HCT116 (cell line): Measurements from ENCODE around the gene FMN1. TPM values are rescaled to one million over a fixed set of nuclear protein-coding genes. Genes with fewer than 3 reads are reported as not detected.

Experiments
- ATAC-seq: fragments of 200-7000 bp; cut with Tn5 transposase; 2 replicates; pipeline ENCODE4 v1.9.1; 2020; ENCODE audit warnings: mild to moderate bottlenecking, moderate library complexity
- BruUV-seq: library from RNA; stranded (reverse); fragments of 400-500 nt; replicated peaks from 2 replicates; lab custom pipeline; 2021; lab: Mats Ljungman, UMichigan
- CTCF ChIA-PET: fragments of 300-600 bp; sonication (Branson Sonifier 250); formaldehyde crosslinking; loops from one replicate; lab custom pipeline; 2021; ENCODE audit warnings: antibody characterized with exemption; lab: Charles Lee
- POLR2A ChIA-PET: fragments of 300-600, 350-600 bp; sonication (Branson Sonifier 250); formaldehyde crosslinking; loops from one replicate; lab custom pipeline; 2021; ENCODE audit warnings: antibody characterized with exemption; lab: Charles Lee
- RAD21 ChIA-PET, 2 experiments: fragments of 300-600 bp; sonication (Branson Sonifier 250); formaldehyde crosslinking; loops; one replicate each; lab custom pipeline; 2023; ENCODE audit warnings: low total read pairs in 2 of 2; ENCODE audit not compliant: uncharacterized antibody in 2 of 2, unreplicated experiment in 2 of 2, low non-redundant PET in 1 of 2; lab: Charles Lee
- DNase-seq: peaks from one replicate; pipeline ENCODE4 v3.0.0-alpha.2; 2010; ENCODE audit warnings: low read depth, low spot score
- H2AFZ ChIP-seq: fragments of 200-600 bp; shearing (Covaris generic), sonication (generic); 2 replicates; pipeline ENCODE4 v1.6.1; 2017; ENCODE audit warnings: low read depth, mixed run types, mixed read lengths, antibody characterized with exemption, low read length; ENCODE audit not compliant: poor library complexity, severe bottlenecking
- H3K27ac ChIP-seq: 2 replicates; pipeline ENCODE4 v1.5.1; 2012; ENCODE audit warnings: low read depth, low read length
- H3K27me3 ChIP-seq: fragments of 200-600 bp; sonication (generic); 2 replicates; pipeline ENCODE4 v1.6.1; 2016; ENCODE audit warnings: mixed run types, low read length, mixed read lengths; ENCODE audit not compliant: insufficient read depth
- H3K36me3 ChIP-seq, 2 experiments: fragments of 200-500 bp in 1 of 2; fragments of 200-600 bp in 1 of 2; sonication (Bioruptor generic) in 1 of 2; sonication (generic) in 1 of 2; 2 replicates each; pipeline versions ENCODE4 v1.5.1 to v1.6.1; 2014 to 2016; ENCODE audit warnings: low read length in 2 of 2, inconsistent platforms in 1 of 2, mixed read lengths in 1 of 2, mixed run types in 1 of 2; ENCODE audit not compliant: insufficient read depth in 2 of 2, control insufficient read depth in 1 of 2
- H3K4me1 ChIP-seq, 2 experiments: fragments of 200-600 bp in 1 of 2; sonication (generic) in 1 of 2; 2 replicates each; pipeline versions ENCODE4 v1.5.1 to v1.6.1; 2012 to 2017; ENCODE audit warnings: low read length in 2 of 2, inconsistent platforms in 1 of 2, mild to moderate bottlenecking in 1 of 2, mixed read lengths in 1 of 2, mixed run types in 1 of 2, moderate library complexity in 1 of 2; ENCODE audit not compliant: insufficient read depth in 2 of 2, control insufficient read depth in 1 of 2
- H3K4me2 ChIP-seq: fragments of 200-600 bp; sonication (generic); 2 replicates; pipeline ENCODE4 v1.6.1; 2017; ENCODE audit warnings: mixed run types, low read length, mixed read lengths
- H3K4me3 ChIP-seq, 2 experiments: fragments of 200-600 bp in 1 of 2; sonication (generic) in 1 of 2; replicated peaks in 1 of 2; 2 replicates each; pipeline ENCODE4 v1.5.1; 2011 to 2016; ENCODE audit warnings: low read length in 2 of 2, control low read depth in 1 of 2, low read depth in 1 of 2, mild to moderate bottlenecking in 1 of 2, mixed read lengths in 1 of 2, mixed run types in 1 of 2
- H3K79me2 ChIP-seq: fragments of 200-600 bp; sonication (generic); 2 replicates; pipeline ENCODE4 v1.6.1; 2017; ENCODE audit warnings: mild to moderate bottlenecking, mixed run types, low read length, moderate library complexity, mixed read lengths; ENCODE audit not compliant: insufficient read depth
- H3K9ac ChIP-seq: fragments of 200-600 bp; sonication (generic); 2 replicates; pipeline ENCODE4 v1.6.1; 2016; ENCODE audit warnings: low read length, mixed read lengths
- H3K9me2 ChIP-seq: fragments of 200-600 bp; sonication (generic), shearing (Covaris generic); 2 replicates; pipeline ENCODE4 v1.6.1; 2017; ENCODE audit warnings: mixed run types, mild to moderate bottlenecking, moderate library complexity; ENCODE audit not compliant: insufficient read depth
- H3K9me3 ChIP-seq, 2 experiments: fragments of 200-500 bp in 1 of 2; fragments of 200-600 bp in 1 of 2; sonication (Bioruptor generic) in 1 of 2; sonication (generic) in 1 of 2; 2 replicates each; pipeline ENCODE4 v1.6.1; 2014 to 2017; ENCODE audit warnings: low read length in 2 of 2, mixed read lengths in 2 of 2, inconsistent platforms in 1 of 2, low read depth in 1 of 2, mild to moderate bottlenecking in 1 of 2, mixed run types in 1 of 2, moderate library complexity in 1 of 2; ENCODE audit not compliant: control insufficient read depth in 1 of 2, insufficient read depth in 1 of 2
- H4K20me1 ChIP-seq: fragments of 200-600 bp; sonication (generic), shearing (Covaris generic); 2 replicates; pipeline ENCODE4 v1.6.1; 2017; ENCODE audit warnings: mixed run types, mild to moderate bottlenecking, moderate library complexity; ENCODE audit not compliant: insufficient read depth
- CBX3 ChIP-seq: IDR thresholded peaks from 2 replicates; pipeline ENCODE4 v1.6.1; 2012; ENCODE audit warnings: low read depth
- EGR1 ChIP-seq: IDR thresholded peaks from 2 replicates; pipeline ENCODE4 v1.6.1; 2012; ENCODE audit warnings: low read depth
- EZH2 ChIP-seq: fragments of 200-600 bp; sonication (generic); IDR thresholded peaks from 2 replicates; pipeline ENCODE4 v1.6.1; 2017; ENCODE audit warnings: antibody characterized with exemption, mixed run types
- FOSL1 ChIP-seq: IDR thresholded peaks from 2 replicates; pipeline ENCODE4 v1.6.1; 2012; ENCODE audit warnings: low read depth
- POLR2A ChIP-seq: IDR thresholded peaks from 2 replicates; pipeline ENCODE4 v1.7.0; 2011; ENCODE audit warnings: borderline replicate concordance; ENCODE audit not compliant: insufficient read depth, insufficient read length; ENCODE audit errors: extremely low read depth
- POLR2AphosphoS5 ChIP-seq: IDR thresholded peaks from 2 replicates; pipeline ENCODE4 v1.6.1; 2011; ENCODE audit warnings: mild to moderate bottlenecking, low read depth, low read length, moderate library complexity
- SP1 ChIP-seq: IDR thresholded peaks from 2 replicates; pipeline ENCODE4 v1.6.1; 2012; ENCODE audit warnings: low read depth
- SRF ChIP-seq: IDR thresholded peaks from 2 replicates; pipeline ENCODE4 v1.6.1; 2012; ENCODE audit warnings: low read depth
- TCF7L2 ChIP-seq: IDR thresholded peaks from 2 replicates; pipeline ENCODE4 v1.7.0; 2011; ENCODE audit warnings: borderline replicate concordance, inconsistent platforms; ENCODE audit not compliant: insufficient read depth, insufficient read length; ENCODE audit errors: extremely low read depth
- ZFX ChIP-seq: fragments of 450-650 bp; IDR thresholded peaks from 2 replicates; pipeline ENCODE4 v1.6.1; 2017
- ZNF274 ChIP-seq: fragments of 200-500 bp; sonication (Bioruptor generic); IDR thresholded peaks from 2 replicates; pipeline ENCODE4 v1.6.1; 2014; ENCODE audit warnings: mild to moderate bottlenecking, low read depth, low read length, inconsistent platforms
- intact Hi-C: fragments of 100-400 bp; cut with micrococcal nuclease; formaldehyde crosslinking; loops from 2 replicates; pipeline ENCODE4 v1.10.0; 2022
- total RNA-seq: library from RNA; stranded (reverse); gene quantifications from one replicate; pipeline ENCODE4 v1.2.1, GENCODE V29; 2021; ENCODE audit not compliant: unreplicated experiment
- TF ChIP-seq, protein P1 (sequence below): IDR thresholded peaks from 2 replicates; pipeline ENCODE4 v1.6.1; 2012
- TF ChIP-seq, protein P2 (sequence below): IDR thresholded peaks from 2 replicates; pipeline ENCODE4 v1.6.1; 2012; ENCODE audit warnings: low read depth
- TF ChIP-seq, protein P3 (sequence below): IDR thresholded peaks from 2 replicates; pipeline ENCODE4 v1.6.1; 2011; ENCODE audit warnings: mild to moderate bottlenecking, low read length, moderate library complexity; ENCODE audit not compliant: insufficient replicate concordance; ENCODE audit errors: extremely low read depth
- TF ChIP-seq, protein P4 (sequence below), 3 experiments: fragments of 200-600 bp in 1 of 3; sonication (generic) in 1 of 3; IDR thresholded peaks in 2 of 3; conservative IDR thresholded peaks in 1 of 3; 2 replicates each; pipeline ENCODE4 v1.5.1; 2012 to 2017; ENCODE audit warnings: low read depth in 2 of 3, low read length in 2 of 3, antibody characterized with exemption in 1 of 3, borderline replicate concordance in 1 of 3, control low read depth in 1 of 3, mild to moderate bottlenecking in 1 of 3, mixed read lengths in 1 of 3, mixed run types in 1 of 3, moderate library complexity in 1 of 3; ENCODE audit not compliant: insufficient read depth in 1 of 3

Gene FMN1
- total RNA-seq, 1 experiment from 2014 or later, result 0.39 TPM

DNA sequence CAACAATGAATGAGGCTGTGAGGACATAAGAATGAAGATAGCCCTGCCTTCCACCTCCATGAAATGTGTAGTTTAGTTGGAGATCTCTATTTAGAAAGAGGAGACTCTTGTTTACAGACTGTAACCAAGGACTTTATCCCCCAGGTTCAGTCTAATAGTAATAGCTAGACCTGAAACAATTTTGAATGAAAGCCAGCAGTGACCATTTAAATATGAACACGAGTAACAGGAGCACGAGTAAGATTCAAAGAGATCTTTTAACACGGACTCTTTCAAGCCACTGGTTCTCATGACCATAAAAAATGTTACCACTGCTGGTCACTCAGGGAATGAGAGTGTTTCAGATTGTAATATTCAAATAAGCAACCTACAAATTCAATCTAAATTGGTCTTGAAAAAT lies 123.1 kb downstream of the FMN1 start:
- intact Hi-C loops, result no loop called here
- ChIA-PET CTCF (no interaction called here), POLR2A (no interaction called here)

More for the DNA sequence above, 123.1 kb downstream of the FMN1 start:
- Histone ChIP-seq H3K4me1 (peaks cover 9 to 18% of the 10 kb centered on the region in 2 experiments; a peak in 3 of 4 replicates), H3K27ac (no peak overlapping the region), H3K9me2 (no peaks in the 10 kb centered on the region), H2AFZ (no peak overlapping the region), H4K20me1 (no peaks in the 10 kb centered on the region), H3K27me3 (no peaks in the 10 kb centered on the region), H3K9me3 (no peaks in the 10 kb centered on the region), H3K79me2 (no peaks in the 10 kb centered on the region), H3K36me3 (no peaks in the 10 kb centered on the region), H3K4me2 (no peak overlapping the region), H3K9ac (no peak overlapping the region), H3K4me3 (no peak overlapping the region)
- TF ChIP-seq TCF7L2 (no peak), POLR2AphosphoS5 (no peak), FOSL1 (no peak), SRF (no peak), ZFX (no peak), EGR1 (no peak), POLR2A (no peak), CBX3 (no peak), ZNF274 (no peak), EZH2 (no peak), SP1 (no peak)
- TF ChIP-seq, protein P1, sequence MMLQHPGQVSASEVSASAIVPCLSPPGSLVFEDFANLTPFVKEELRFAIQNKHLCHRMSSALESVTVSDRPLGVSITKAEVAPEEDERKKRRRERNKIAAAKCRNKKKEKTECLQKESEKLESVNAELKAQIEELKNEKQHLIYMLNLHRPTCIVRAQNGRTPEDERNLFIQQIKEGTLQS, result no peak
- TF ChIP-seq, protein P2, sequence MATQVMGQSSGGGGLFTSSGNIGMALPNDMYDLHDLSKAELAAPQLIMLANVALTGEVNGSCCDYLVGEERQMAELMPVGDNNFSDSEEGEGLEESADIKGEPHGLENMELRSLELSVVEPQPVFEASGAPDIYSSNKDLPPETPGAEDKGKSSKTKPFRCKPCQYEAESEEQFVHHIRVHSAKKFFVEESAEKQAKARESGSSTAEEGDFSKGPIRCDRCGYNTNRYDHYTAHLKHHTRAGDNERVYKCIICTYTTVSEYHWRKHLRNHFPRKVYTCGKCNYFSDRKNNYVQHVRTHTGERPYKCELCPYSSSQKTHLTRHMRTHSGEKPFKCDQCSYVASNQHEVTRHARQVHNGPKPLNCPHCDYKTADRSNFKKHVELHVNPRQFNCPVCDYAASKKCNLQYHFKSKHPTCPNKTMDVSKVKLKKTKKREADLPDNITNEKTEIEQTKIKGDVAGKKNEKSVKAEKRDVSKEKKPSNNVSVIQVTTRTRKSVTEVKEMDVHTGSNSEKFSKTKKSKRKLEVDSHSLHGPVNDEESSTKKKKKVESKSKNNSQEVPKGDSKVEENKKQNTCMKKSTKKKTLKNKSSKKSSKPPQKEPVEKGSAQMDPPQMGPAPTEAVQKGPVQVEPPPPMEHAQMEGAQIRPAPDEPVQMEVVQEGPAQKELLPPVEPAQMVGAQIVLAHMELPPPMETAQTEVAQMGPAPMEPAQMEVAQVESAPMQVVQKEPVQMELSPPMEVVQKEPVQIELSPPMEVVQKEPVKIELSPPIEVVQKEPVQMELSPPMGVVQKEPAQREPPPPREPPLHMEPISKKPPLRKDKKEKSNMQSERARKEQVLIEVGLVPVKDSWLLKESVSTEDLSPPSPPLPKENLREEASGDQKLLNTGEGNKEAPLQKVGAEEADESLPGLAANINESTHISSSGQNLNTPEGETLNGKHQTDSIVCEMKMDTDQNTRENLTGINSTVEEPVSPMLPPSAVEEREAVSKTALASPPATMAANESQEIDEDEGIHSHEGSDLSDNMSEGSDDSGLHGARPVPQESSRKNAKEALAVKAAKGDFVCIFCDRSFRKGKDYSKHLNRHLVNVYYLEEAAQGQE, result no peak
- TF ChIP-seq, protein P3, sequence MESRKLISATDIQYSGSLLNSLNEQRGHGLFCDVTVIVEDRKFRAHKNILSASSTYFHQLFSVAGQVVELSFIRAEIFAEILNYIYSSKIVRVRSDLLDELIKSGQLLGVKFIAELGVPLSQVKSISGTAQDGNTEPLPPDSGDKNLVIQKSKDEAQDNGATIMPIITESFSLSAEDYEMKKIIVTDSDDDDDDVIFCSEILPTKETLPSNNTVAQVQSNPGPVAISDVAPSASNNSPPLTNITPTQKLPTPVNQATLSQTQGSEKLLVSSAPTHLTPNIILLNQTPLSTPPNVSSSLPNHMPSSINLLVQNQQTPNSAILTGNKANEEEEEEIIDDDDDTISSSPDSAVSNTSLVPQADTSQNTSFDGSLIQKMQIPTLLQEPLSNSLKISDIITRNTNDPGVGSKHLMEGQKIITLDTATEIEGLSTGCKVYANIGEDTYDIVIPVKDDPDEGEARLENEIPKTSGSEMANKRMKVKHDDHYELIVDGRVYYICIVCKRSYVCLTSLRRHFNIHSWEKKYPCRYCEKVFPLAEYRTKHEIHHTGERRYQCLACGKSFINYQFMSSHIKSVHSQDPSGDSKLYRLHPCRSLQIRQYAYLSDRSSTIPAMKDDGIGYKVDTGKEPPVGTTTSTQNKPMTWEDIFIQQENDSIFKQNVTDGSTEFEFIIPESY, result no peak
- TF ChIP-seq, protein P4, sequence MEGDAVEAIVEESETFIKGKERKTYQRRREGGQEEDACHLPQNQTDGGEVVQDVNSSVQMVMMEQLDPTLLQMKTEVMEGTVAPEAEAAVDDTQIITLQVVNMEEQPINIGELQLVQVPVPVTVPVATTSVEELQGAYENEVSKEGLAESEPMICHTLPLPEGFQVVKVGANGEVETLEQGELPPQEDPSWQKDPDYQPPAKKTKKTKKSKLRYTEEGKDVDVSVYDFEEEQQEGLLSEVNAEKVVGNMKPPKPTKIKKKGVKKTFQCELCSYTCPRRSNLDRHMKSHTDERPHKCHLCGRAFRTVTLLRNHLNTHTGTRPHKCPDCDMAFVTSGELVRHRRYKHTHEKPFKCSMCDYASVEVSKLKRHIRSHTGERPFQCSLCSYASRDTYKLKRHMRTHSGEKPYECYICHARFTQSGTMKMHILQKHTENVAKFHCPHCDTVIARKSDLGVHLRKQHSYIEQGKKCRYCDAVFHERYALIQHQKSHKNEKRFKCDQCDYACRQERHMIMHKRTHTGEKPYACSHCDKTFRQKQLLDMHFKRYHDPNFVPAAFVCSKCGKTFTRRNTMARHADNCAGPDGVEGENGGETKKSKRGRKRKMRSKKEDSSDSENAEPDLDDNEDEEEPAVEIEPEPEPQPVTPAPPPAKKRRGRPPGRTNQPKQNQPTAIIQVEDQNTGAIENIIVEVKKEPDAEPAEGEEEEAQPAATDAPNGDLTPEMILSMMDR (IDR thresholded peaks at IDR 0.05 in 2 of 3, conservative IDR thresholded peaks at IDR 0.05 in 1 of 3; ENCODE audit: borderline replicate concordance in 1 of 3, insufficient read depth in 1 of 3, low read depth in 2 of 3, low read length in 2 of 3), result no peak
- BruUV-seq, result no TSS peak
- DNase-seq (no peak), ATAC-seq (no peak)
- RAD21 ChIA-PET, result no interaction called here
